SIG-M5 treated with dmso at 0.1 percent for 504 hours (cell line): ENCODE results near the gene NCAPH2.
A peak's percentile ranks its signal among the peaks of the same experiment; 100 is the strongest.

Source experiments
- DNase-seq: peaks from one replicate; lab custom pipeline; 2025; ENCODE audit not compliant: unreplicated experiment; lab: John Stamatoyannopoulos, UW

NCAPH2 gene

DNA sequence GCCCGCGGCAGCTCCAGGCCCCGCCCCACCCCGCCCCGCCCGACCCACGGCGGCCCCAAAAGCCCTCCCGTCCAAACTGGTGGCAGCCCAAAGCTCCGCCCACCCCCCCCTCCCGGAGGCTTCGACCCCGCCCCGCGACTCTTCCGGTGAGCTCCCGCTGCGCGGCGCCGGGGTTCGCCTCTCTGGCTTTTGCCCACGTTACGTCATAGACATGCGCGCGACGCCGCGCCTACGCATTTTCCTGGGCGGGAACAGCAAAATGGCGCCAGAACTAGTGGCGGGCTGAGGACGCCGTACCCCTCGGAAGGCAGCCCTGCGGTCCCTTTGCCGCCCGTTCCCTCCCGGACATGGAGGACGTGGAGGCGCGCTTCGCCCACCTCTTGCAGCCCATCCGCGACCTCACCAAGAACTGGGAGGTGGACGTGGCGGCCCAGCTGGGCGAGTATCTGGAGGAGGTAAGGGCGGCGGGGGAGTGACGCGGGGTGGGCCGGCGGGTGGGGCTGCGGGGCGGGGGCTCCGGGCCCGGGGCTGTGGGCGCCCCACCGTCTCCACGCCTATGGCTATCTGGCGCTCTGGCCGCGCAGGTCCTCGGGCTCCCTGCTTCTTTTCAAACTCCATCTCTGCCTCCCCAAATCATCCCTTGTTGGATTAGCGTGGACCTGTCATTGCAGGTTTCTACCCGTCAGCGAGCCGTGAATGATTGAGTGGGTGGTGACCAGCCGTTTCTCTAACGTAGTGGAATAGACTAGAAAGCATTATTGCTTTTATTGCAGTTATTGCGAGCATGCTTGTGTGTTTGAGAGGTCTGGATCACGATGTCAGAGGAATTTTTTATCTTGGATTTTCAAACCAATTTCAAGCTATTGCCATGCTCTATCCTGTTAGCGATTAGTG lies at the start of gene NCAPH2:
Gene NCAPH2, plus strand, starts transcription at position 234 of the 894 bp plus-strand sequence. Its CDS starts 114 bp downstream, at position 348.
- peak; percentile 88 for DNase-seq

DNA sequence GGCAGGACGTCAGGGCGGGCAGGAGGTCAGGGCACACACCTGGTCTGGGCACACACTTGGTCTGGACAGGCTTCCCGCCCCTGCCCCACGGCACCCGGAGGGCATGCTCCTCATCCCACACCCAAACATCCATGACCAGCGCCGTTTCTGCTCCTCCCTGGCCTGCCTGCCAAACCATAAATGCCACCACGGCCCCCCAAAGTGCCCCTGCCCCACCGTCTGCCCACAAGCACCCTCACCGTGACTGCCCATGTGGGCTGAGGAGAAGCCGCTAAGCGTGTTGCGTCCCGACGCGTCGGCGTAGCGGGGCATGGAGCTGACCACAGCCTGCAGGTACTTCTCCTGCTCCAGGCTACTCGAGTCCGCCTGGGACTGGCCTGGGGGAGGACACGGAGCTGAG lies 49.0 kb upstream of the NCAPH2 start:
- no peak for DNase-seq

DNA sequence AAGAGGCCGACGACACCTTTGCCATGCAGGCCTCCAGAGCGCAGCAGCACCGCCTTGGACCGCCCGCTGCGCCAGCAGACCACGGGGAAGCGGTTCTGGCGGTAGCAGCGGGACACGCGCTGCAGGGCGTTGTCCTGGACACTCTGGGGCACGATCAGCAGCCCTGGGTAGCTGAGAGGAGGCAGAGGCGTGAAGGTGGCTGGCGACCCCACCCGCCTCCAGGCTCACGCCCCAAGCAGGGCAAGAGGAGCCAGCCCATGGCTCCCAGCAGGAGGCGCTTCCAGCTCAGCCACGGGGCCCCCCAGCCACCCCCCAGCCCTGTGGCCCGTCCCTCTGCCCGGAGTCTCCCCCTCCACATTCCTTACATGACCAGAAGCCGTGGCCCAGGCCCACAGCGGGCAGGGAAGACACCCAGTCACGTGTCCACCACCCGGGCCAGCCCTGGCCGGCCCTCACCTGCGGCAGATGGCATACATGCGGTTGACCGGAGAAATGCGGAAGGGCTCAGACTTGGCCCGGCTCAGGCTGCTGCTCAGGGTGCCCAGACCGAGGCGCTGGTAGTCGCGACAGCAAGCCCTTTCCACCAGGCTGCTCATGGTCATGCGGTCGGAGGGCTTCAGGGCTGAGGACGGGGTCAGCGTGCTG lies 48.4 kb upstream of the NCAPH2 start:
- no peak for DNase-seq

DNA sequence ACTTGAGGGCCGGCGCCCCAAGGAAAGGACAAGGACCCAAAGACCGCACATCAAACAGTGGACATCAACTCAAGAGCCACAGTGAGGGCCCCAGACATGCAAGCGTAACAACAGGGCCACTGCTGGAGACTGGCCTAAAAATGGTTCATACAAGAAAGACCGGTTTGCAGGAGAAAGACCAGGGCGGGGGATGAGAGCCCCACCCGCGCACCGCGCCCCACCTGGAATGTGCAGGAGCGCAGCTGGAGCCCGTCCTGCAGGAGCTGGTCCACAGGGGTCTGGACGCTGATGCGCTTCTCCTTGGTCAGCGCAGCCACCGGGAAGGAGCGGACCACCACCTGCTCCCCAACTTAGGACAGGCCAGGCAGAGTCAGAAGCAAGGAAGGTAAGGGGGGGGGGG lies 47.1 kb upstream of the NCAPH2 start:
- DNase-seq: no peak

DNA sequence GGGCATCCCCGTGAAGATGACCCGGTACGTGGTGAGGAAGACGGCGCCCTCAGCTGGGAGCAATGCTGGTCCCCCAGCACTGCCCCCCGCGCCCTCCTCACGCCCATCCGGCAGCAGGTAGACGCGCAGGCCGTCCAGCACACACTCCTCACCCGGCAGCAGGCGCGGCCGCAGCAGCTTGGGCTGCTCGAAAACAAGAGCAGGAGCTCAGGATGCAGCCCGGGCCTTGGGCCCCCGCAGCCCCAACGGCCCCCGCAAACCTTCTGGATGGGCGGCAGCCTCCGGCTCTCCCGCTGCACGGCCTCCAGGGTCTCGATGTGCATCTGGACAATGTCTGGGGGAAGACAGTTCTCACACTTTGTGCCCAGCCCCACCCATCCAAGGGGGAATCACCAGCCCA lies 46.5 kb upstream of the NCAPH2 start:
- no peak for DNase-seq

DNA sequence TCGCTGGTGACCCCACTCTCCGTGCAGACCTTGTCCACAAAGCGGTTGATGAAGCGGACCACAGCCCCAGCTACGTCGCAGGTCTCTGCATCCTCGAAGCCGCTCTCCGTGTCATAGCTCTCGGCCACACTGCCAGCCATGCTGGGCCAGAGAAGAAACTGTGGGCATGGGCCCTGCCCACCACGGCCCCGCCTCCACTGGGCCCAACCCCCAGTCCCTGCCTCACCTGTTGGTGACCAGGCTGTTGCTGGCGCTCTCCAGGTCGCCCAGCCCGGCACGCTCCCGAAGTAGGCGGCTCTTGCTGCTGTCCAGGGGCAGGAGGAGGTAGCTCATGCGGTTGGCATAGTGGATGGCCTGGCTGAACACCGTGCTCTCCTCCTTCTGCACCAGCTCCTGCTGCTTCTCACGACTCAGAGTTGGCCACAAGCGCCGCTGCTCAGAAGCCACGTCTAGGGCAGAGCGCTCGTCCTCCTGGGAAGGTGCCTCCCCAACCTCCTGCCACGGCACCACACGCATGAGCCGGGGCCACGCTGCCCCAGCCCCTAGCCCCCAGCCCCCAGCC lies 46.0 kb upstream of the NCAPH2 start:
- DNase-seq: no peak

DNA sequence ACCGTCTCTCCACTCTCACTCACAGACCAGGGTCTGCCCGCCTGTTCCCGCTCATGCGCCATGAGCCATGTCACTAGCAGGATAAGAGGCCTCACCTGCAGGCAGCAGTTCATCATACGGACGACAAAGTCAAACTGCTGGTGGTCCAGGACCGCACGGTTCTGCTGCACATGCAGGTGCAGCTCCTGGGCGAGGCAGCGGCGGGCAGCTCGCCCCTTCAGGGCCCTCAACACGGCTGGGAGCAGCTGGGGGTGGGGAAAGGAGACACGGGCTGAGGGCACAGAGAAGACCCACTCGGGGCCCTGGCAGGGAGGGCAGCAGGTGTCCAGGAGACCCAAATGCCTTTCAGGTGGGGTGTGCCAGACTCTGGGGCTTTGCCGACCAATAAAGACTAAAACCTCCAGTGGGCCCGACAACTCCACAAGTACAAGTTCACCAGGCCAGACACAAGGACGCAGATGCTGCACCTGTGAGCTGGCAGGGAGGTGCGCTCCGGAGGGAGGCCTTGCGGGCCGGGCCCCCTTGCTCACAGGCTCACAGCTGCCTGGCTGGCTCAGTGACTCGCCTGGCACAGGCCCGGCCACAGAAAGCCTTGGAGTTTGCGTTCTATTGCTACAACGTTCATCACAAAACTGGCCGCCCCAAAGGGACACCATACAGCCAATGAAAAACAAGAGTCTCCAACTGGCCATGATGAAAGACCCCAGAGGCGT lies 44.7 kb upstream of the NCAPH2 start:
- DNase-seq: no peak

DNA sequence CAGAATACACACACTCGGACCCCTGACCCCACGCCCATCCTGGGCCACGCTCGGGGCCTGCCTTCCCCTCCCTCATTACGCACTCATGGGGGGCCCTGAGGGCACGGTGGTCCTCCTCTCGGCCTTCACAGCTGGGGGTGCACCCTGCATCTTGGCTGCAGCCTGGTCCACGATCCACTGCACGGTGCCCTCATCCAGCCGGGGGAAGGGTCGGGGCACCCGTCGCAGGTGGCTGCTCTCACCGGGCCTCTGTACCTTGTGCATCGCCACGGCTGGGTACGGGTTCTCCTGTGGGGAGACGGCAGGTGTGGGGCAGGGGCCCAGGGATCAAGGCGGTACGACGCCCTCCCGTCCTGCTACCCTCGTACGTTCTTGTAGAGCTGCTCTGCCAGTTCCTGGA lies 43.6 kb upstream of the NCAPH2 start:
- DNase-seq: no peak

DNA sequence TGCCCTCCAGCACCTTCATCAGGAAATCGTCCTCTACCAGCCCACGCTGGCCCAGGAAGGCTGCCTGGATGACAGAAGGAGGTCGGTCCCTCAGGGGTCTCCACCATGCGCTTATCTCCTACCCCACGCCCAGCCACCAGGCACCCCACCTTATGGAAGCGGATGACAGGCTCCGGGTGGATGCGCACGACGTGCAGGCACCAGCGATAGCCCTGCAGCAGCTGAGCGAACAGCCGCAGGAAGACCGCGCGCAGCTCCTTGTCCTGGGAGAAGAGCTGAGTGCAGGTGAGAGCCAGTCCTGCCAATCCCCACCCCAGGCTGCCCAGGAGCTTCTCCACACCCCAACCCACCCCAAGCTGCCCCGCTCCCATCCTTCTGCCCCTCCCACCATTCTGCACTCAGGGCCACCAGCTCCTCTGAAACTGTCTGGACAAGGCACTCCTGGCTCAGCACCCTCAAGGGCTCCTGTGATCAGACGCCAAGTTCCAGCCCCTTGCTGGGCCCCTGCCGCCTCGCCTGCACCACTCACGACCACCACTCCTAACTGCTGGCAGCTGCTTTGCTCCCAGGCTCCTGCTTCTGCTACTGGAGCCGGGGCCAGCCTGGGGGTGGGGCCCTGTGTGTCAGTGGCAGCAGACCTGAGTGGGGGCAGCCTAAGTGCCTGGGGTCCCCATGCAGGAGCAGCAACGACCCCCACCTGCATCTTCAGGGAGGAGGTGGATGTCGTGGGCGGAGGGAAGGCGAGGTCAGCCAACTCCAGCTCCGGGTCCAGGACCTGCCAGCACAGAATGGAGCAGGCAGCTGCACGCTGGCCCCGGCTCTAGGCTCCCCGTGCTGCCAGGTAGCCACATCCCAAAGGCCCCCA lies 42.7 kb upstream of the NCAPH2 start:
- DNase-seq: no peak

DNA sequence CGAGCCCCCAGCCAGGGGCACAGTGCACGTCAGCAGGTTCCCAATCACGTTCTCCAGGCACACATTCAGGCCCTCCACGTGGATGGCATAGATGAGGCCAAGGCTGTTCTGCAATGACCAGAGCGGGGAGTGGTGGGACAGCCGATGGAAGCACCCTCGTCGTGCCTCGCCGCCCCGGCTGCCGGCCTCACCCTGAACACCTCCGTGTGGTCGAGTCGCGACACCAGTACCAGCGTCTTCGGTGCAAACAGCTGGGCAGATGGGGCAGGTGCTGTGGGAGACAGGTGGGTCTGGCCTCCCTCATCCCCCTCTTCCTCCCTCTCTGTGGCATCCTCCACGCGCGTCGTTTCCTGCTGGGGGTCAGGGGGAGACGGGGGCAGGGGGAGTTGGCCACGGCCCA lies 40.7 kb upstream of the NCAPH2 start:
- no peak for DNase-seq

DNA sequence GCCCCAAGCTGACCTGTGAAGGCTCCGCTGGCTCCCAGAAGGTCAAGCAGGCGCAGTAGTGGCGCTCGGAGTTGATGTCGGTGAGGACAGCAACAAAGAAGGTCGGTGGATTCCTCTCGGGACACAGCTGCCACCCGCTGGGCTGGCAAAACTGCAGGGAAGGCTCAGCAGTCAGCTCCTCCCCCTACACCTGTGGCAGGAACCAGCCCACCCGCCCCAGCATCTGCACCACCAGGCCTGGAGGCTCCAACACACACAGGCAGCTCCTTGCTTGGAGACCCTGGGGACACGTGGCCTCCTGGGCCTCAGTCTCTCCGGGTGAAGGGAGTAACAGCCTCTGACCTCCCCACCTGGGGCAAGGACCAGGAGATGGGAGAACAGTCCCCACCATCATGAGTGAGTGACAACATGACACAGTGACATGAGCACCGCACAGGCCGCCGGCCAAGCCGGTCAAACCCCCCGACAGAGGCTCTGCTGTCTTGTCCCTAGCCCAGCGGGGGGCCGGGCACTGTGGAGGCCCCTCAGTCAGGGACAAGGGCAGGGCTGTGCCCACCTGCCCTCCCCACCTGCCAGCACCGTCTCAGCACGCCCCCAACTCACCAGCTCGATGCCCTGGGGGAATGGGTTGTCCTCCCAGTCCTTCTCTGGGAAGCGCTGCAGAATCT lies 40.1 kb upstream of the NCAPH2 start:
- no peak for DNase-seq

DNA sequence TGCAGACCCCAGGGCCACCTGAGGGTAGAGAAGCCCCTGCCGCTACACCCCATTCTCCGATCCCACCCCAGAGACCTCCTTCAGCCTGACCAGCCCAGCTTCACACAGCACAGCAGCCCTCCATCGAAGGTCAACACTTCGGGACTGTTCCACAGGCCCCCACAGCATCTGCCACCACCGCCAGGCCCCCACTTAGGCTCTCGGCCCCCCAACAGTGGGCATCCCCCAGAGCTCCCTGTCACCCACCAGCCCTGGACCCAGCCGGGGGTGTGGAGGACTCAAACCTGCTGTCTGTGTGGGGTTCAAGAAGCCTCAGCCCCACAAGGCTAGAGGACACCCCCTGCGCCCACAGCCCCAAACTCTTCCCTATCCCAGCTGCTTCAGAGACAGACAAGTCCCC lies 39.4 kb upstream of the NCAPH2 start:
- no peak for DNase-seq

DNA sequence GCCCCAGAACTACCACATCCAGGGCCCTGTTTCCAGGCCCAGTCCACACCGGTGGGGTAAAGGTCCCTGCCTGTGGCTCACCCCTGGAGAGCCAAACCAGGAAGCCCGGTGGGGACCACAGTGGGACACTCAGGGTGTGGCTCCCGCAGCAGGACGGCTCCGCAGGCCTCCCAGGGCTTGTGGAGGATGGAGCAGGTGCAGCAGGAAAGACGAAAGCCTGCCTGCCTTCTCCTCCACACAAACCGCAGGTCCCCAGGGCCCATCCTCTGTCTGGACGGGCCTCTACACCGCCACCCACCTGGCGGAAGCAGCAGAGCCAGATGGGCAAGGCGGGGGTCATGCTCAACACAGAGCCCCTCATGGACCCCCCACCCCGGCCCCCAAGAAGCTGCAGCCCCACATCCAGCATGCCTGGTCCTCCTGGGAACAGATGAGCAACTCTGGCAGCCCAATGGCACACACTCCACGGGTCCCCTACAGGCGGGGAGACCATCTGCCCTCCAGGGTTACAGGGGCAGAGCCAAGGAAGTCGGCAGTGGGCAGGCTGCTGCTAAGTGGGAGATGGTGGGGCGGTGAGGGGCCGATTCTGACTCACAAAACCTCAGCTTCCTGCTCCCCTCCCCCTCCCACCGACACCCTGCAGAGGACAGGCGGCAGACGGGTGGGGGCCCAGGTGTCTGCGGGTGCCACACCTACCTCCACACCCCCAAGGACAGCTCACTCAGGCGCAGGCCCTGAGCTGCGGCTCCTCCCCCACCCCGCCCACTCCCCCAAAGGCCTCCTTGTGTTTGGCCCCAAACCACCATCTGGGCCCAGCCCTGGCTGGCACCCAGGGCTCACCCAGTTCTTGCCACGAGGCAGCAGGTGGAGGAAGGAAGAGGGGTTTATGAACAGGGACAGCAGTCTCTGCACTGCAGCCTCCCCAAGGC lies 38.4 kb upstream of the NCAPH2 start:
- DNase-seq: peak; percentile 76

DNA sequence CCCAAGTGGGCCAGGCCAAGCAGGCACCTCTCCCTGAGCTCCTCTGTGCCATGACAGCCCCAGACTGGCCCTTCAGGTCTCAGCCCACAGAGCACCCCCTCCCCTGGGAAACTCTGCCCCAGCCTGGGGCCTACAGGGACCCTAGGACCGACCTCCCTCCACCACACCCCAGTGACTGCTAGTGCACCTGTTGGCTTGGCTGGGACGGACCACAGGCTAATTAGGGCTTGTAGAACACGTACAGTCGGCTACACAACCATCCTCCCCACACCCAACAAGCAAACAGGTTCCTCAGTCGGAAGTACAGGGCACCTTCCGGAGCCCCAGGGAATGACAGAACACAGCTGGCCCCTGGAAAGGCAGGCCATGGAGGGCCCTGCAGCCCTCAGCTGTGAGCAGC lies 37.5 kb upstream of the NCAPH2 start:
- no peak for DNase-seq

DNA sequence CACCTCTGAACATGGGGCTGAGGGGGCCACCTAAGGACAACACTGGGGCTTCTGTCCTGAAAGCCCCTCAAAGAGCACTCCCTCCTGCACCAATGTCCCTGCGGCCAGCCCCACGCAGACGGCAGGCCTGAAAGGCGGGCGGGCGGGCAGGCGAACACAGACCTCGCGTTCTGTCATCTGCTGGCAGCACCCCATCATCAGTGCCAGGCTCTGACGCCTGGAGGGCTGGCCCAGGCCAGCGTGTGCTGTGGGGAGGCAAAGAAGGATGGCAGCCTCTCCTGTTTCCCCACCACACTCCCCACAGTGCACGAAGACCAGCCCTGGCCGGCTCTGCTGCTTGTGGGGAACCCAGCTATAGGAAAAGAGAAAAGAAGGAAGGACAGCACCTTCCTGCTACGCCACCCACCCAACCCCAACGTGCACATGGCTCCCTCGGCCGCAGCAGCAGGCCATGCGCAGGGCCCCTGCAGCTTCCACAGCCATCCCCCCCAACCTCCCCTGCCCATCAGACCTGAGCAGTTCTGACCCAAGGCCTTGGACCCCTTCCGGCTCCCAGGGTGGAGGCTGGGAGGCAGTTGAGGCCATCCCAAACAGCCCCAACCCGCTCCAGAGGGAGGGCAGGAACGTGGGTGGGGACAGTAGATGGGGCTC lies 36.7 kb upstream of the NCAPH2 start:
- DNase-seq: no peak

DNA sequence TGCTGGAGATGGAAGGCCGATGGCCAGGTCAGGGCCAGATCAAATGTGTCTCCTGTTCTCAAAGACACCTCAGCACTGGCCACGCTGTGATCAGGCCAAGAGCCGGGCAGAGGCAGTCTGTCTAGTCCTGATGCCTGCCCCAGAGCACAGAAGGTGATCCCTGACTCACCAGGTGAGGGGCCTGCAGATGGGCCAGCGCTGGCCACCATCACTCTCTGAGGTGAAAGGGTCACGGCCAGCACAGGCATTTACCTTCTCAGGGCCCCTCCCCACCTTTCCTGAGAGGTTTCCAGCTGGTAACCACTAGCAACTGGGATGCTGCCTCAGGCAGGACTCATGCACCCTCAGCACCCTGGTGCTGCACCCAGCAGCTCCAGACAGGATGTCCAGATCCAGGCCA lies 36.1 kb upstream of the NCAPH2 start:
- DNase-seq: no peak

DNA sequence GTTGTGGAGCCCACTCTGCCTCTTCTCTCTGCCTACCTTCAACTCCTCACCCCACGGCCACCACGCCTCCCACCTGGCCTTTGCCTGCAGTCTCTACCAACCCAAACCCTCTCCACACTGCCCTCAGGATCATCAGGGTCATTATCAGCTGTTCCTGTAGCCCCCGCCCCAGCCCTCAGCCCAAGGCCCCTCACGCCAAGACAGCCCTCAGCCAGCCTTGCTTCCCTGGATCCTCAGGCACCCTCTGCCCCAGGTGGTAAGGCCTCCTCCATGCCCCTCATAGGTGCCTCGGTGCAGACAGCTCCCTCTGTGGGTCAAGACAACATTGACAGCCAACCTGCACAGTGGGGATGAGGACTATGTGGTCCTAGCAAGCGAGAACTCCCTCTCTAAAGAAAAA lies 34.9 kb upstream of the NCAPH2 start:
- no peak for DNase-seq

DNA sequence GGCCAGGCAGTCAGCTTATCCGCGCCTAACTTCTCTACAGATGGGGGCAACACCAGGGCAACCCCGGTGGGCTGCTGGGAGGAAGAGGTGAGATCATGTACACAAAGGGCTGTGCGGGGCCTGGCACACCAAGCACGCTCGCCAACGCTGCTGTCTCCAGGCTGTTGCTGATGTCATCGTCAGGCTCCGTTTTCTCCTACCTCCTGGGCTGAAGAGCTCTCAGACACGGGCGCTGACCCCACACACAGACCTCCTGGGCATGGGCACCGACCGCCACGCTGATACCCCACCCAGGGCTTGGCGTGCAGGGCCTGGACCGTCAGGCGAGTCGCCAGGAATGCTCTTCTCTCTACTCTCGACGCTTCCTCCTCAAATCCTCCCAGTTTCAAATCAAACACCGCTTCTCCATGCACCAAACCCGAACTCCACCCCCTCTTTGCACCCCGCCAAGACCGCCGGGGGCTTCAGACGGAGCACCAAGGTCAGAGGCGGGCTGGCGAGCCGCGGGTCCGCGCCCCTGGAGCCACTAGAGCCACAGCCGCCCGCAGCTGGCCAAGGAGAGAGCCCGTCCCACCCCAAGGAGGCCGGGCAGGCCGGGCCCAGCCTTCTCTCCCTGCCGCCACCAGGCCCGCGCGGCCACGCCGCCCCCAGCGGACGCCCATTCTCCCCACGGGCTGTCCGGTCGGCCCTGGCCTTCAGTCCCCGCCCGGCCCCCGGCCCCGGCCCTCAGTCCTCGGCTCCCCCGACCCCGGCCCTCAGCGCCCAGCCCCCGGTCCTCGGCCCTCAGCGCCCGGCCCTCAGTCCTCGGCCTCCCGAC lies 34.0 kb upstream of the NCAPH2 start:
- DNase-seq: no peak
